Panc1 (cell line): ENCODE measurements around the gene TOMM22.

Experiments used
- POLR2AphosphoS5 ChIP-seq: IDR thresholded peaks from 2 replicates; pipeline ENCODE4 v1.6.1; 2012; ENCODE audit warnings: mild to moderate bottlenecking, low read depth, low read length, moderate library complexity
- TF ChIP-seq, protein P1 (sequence below): fragments of 450-650 bp; IDR thresholded peaks from 2 replicates; pipeline ENCODE4 v1.5.1; 2017; ENCODE audit warnings: mild to moderate bottlenecking
- TF ChIP-seq, protein P2 (sequence below), 2 experiments: IDR thresholded peaks; 2 replicates each; pipeline ENCODE4 v1.6.1; 2011 to 2012; ENCODE audit warnings: low read depth in 2 of 2, control low read depth in 1 of 2, low read length in 1 of 2, mild to moderate bottlenecking in 1 of 2, moderate library complexity in 1 of 2; ENCODE audit not compliant: insufficient read depth in 1 of 2

DNA sequence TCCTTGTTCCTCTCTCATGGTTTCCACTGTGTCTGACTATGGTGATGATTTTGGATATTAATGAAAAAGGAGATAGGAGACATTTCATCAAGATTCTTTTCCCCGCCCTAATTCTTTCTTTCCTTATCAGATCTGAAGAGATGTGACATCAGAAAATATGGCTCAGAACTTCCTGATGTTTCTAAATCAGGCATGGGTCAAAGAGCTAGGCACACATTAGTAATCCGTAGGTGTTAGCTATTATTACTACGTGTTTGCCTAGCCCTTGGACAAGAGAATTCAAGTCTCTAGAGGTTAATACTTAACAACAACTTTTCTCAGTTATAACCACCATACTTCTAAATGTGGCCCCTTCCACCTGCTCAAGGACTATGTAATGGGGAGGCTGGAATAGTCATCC, 13.2 kb downstream of the TOMM22 start:
- no peak for TF ChIP-seq POLR2AphosphoS5
- TF ChIP-seq, protein P1, sequence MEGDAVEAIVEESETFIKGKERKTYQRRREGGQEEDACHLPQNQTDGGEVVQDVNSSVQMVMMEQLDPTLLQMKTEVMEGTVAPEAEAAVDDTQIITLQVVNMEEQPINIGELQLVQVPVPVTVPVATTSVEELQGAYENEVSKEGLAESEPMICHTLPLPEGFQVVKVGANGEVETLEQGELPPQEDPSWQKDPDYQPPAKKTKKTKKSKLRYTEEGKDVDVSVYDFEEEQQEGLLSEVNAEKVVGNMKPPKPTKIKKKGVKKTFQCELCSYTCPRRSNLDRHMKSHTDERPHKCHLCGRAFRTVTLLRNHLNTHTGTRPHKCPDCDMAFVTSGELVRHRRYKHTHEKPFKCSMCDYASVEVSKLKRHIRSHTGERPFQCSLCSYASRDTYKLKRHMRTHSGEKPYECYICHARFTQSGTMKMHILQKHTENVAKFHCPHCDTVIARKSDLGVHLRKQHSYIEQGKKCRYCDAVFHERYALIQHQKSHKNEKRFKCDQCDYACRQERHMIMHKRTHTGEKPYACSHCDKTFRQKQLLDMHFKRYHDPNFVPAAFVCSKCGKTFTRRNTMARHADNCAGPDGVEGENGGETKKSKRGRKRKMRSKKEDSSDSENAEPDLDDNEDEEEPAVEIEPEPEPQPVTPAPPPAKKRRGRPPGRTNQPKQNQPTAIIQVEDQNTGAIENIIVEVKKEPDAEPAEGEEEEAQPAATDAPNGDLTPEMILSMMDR: no peak
- TF ChIP-seq, protein P2, sequence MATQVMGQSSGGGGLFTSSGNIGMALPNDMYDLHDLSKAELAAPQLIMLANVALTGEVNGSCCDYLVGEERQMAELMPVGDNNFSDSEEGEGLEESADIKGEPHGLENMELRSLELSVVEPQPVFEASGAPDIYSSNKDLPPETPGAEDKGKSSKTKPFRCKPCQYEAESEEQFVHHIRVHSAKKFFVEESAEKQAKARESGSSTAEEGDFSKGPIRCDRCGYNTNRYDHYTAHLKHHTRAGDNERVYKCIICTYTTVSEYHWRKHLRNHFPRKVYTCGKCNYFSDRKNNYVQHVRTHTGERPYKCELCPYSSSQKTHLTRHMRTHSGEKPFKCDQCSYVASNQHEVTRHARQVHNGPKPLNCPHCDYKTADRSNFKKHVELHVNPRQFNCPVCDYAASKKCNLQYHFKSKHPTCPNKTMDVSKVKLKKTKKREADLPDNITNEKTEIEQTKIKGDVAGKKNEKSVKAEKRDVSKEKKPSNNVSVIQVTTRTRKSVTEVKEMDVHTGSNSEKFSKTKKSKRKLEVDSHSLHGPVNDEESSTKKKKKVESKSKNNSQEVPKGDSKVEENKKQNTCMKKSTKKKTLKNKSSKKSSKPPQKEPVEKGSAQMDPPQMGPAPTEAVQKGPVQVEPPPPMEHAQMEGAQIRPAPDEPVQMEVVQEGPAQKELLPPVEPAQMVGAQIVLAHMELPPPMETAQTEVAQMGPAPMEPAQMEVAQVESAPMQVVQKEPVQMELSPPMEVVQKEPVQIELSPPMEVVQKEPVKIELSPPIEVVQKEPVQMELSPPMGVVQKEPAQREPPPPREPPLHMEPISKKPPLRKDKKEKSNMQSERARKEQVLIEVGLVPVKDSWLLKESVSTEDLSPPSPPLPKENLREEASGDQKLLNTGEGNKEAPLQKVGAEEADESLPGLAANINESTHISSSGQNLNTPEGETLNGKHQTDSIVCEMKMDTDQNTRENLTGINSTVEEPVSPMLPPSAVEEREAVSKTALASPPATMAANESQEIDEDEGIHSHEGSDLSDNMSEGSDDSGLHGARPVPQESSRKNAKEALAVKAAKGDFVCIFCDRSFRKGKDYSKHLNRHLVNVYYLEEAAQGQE (IDR thresholded peaks at IDR 0.05; ENCODE audit: insufficient read depth in 1 of 2, low read depth in 2 of 2, low read length in 1 of 2): no peak
